Measurements from ENCODE around the gene ZNF205. TPM values are rescaled to one million over a fixed set of nuclear protein-coding genes. Genes with fewer than 3 reads are reported as not detected.

Gene ZNF205
- total and polyA plus RNA-seq, 2 of the 13 experiments (the other 11 are each of a cell fraction or from before 2014, with no cell fraction given): 5.8 to 10.2 TPM

DNA sequence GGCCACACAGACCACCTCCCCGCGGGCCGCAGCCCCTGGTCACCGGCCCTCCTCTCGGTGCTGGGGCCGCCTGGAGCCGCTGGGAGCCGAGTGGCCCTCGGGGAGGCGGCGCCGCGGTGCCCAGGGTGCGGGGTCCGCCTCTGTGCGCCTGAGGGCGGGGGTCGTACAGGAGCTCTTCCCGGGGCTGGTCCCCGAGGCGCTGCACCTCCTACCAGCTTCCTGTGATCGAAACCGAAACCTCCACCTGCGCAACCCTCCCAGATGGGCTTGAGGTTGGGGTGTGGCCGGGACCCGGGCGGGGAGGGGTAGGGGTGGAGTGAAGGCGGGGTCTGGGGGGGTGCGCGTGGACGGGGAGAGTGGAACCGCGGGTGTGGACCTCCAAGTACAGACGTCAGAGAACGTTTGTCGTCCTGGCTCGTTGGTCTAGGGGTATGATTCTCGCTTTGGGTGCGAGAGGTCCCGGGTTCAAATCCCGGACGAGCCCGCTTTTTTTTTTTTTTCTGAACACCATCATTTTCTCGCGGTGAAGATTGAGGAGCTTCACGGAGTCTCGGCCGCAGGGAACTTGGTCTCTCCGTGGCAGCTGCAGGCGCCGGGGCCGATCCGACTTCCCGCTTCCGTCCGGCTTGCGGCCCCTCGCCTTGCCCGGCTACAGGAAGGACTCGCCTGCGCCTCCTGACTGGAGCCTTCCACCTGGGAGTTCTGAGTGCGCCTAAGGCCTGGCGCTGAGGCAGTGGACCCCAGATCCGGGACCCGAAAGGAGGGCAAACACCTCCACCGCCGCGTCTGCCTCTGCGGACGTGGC lies 46.3 kb downstream of the ZNF205 start (continued):
- TF ChIP-seq ZFX (CRISPR knock-in tag; IDR thresholded peaks at IDR 0.05; ENCODE audit: low read depth): peak; percentile 48; the same call in 1 of the 2 replicates
- peak; percentile 40 for TF ChIP-seq ZEB1 (IDR thresholded peaks at IDR 0.05; ENCODE audit: insufficient replicate concordance, low read depth)
- TF ChIP-seq GABPB1 (CRISPR knock-in tag; IDR thresholded peaks at IDR 0.05): peak; percentile 68; the same call in 1 of the 2 replicates
- peak; percentile 4 for TF ChIP-seq YY1 (IDR thresholded peaks at IDR 0.05; ENCODE audit: insufficient read depth, insufficient replicate concordance, low read depth, low read length)
- no peak for TF ChIP-seq ATAD3A (CRISPR knock-in tag; IDR thresholded peaks at IDR 0.05)
- TF ChIP-seq TEAD2 (CRISPR knock-in tag; IDR thresholded peaks at IDR 0.05): no peak
- TF ChIP-seq, protein P1, sequence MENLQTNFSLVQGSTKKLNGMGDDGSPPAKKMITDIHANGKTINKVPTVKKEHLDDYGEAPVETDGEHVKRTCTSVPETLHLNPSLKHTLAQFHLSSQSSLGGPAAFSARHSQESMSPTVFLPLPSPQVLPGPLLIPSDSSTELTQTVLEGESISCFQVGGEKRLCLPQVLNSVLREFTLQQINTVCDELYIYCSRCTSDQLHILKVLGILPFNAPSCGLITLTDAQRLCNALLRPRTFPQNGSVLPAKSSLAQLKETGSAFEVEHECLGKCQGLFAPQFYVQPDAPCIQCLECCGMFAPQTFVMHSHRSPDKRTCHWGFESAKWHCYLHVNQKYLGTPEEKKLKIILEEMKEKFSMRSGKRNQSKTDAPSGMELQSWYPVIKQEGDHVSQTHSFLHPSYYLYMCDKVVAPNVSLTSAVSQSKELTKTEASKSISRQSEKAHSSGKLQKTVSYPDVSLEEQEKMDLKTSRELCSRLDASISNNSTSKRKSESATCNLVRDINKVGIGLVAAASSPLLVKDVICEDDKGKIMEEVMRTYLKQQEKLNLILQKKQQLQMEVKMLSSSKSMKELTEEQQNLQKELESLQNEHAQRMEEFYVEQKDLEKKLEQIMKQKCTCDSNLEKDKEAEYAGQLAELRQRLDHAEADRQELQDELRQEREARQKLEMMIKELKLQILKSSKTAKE (CRISPR knock-in tag; IDR thresholded peaks at IDR 0.05; ENCODE audit: borderline replicate concordance): no peak
- TF ChIP-seq, protein P2, sequence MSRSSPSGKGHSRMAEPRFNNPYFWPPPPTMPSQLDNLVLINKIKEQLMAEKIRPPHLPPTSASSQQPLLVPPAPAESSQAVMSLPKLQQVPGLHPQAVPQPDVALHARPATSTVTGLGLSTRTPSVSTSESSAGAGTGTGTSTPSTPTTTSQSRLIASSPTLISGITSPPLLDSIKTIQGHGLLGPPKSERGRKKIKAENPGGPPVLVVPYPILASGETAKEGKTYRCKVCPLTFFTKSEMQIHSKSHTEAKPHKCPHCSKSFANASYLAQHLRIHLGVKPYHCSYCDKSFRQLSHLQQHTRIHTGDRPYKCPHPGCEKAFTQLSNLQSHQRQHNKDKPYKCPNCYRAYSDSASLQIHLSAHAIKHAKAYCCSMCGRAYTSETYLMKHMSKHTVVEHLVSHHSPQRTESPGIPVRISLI (CRISPR knock-in tag; IDR thresholded peaks at IDR 0.05; ENCODE audit: borderline replicate concordance): peak; percentile 97
- TF ChIP-seq, protein P3, sequence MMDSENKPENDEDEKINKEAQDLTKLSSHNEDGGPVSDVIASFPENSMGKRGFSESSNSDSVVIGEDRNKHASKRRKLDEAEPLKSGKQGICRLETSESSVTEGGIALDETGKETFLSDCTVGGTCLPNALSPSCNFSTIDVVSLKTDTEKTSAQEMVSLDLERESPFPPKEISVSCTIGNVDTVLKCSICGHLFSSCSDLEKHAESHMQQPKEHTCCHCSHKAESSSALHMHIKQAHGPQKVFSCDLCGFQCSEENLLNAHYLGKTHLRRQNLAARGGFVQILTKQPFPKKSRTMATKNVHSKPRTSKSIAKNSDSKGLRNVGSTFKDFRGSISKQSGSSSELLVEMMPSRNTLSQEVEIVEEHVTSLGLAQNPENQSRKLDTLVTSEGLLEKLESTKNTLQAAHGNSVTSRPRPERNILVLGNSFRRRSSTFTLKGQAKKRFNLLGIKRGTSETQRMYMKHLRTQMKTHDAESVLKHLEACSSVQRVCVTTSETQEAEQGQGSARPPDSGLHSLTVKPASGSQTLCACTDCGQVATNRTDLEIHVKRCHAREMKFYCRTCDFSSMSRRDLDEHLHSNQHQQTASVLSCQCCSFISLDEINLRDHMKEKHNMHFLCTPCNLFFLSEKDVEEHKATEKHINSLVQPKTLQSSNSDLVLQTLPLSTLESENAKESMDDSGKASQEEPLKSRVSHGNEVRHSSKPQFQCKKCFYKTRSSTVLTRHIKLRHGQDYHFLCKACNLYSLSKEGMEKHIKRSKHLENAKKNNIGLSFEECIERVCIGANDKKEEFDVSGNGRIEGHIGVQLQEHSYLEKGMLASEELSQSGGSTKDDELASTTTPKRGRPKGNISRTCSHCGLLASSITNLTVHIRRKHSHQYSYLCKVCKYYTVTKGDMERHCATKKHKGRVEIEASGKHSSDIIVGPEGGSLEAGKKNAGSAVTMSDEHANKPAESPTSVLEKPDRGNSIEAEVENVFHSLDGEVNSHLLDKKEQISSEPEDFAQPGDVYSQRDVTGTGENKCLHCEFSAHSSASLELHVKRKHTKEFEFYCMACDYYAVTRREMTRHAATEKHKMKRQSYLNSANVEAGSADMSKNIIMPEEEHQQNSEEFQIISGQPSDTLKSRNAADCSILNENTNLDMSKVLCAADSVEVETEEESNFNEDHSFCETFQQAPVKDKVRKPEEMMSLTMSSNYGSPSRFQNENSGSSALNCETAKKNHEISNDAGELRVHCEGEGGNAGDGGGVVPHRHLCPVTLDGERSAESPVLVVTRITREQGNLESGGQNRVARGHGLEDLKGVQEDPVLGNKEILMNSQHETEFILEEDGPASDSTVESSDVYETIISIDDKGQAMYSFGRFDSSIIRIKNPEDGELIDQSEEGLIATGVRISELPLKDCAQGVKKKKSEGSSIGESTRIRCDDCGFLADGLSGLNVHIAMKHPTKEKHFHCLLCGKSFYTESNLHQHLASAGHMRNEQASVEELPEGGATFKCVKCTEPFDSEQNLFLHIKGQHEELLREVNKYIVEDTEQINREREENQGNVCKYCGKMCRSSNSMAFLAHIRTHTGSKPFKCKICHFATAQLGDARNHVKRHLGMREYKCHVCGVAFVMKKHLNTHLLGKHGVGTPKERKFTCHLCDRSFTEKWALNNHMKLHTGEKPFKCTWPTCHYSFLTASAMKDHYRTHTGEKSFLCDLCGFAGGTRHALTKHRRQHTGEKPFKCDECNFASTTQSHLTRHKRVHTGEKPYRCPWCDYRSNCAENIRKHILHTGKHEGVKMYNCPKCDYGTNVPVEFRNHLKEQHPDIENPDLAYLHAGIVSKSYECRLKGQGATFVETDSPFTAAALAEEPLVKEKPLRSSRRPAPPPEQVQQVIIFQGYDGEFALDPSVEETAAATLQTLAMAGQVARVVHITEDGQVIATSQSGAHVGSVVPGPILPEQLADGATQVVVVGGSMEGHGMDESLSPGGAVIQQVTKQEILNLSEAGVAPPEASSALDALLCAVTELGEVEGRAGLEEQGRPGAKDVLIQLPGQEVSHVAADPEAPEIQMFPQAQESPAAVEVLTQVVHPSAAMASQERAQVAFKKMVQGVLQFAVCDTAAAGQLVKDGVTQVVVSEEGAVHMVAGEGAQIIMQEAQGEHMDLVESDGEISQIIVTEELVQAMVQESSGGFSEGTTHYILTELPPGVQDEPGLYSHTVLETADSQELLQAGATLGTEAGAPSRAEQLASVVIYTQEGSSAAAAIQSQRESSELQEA (CRISPR knock-in tag; IDR thresholded peaks at IDR 0.05; ENCODE audit: not compliant biosample characterization): no peak
- TF ChIP-seq, protein P4, sequence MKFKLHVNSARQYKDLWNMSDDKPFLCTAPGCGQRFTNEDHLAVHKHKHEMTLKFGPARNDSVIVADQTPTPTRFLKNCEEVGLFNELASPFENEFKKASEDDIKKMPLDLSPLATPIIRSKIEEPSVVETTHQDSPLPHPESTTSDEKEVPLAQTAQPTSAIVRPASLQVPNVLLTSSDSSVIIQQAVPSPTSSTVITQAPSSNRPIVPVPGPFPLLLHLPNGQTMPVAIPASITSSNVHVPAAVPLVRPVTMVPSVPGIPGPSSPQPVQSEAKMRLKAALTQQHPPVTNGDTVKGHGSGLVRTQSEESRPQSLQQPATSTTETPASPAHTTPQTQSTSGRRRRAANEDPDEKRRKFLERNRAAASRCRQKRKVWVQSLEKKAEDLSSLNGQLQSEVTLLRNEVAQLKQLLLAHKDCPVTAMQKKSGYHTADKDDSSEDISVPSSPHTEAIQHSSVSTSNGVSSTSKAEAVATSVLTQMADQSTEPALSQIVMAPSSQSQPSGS (CRISPR knock-in tag; IDR thresholded peaks at IDR 0.05): no peak

Measured in HepG2 (cell line).